Prostate gland (tissue), 2 donors: Measurements from ENCODE around the gene LHX1. TPM values are rescaled to one million over a fixed set of nuclear protein-coding genes. Genes with fewer than 3 reads are reported as not detected.

Source experiments
- DNase-seq: peaks from one replicate; pipeline ENCODE4 v3.0.0-alpha.2; 2019; ENCODE audit warnings: low spot score
- H3K27ac ChIP-seq, 2 donors: fragments of 200-600 bp; sonication (generic); 2 replicates each; pipeline ENCODE4 v1.5.1; 2017 to 2019
- H3K27me3 ChIP-seq: fragments of 200-600 bp; sonication (generic); replicated peaks from 2 replicates; pipeline ENCODE4 v1.5.1; 2019; ENCODE audit not compliant: insufficient read depth
- H3K36me3 ChIP-seq, 2 donors: fragments of 200-600 bp; sonication (generic); 1 replicate in 1 of 2; 2 replicates in 1 of 2; pipeline versions ENCODE4 v1.5.1 to v1.8.1; 2017 to 2019
- H3K4me1 ChIP-seq: fragments of 200-600 bp; sonication (generic); replicated peaks from 2 replicates; pipeline ENCODE4 v1.5.1; 2019
- H3K4me3 ChIP-seq, 2 donors: fragments of 200-600 bp; sonication (generic); 2 replicates each; pipeline ENCODE4 v1.5.1; 2017 to 2019
- H3K9me3 ChIP-seq: fragments of 200-600 bp; sonication (generic); 2 replicates; pipeline ENCODE4 v1.5.1; 2017
- CTCF ChIP-seq, 4 experiments: fragments of 200-600 bp in 2 of 4; fragments of 450-650 bp in 2 of 4; sonication (generic) in 2 of 4; IDR thresholded peaks; 1 replicate in 3 of 4; 2 replicates in 1 of 4; pipeline ENCODE4 v1.5.1; 2016 to 2019; ENCODE audit warnings: antibody characterized with exemption in 4 of 4, mild to moderate bottlenecking in 2 of 4, moderate library complexity in 2 of 4
- POLR2A ChIP-seq: fragments of 450-650 bp; IDR thresholded peaks from one replicate; pipeline ENCODE4 v1.6.1; 2016; ENCODE audit warnings: antibody characterized with exemption, mild to moderate bottlenecking
- POLR2AphosphoS5 ChIP-seq: sonication (generic); formaldehyde crosslinking; IDR thresholded peaks from one replicate; pipeline ENCODE4 v1.6.1; 2017; ENCODE audit warnings: antibody characterized with exemption
- WGBS: methylation state at CpG from one replicate; pipeline ENCODE4 v1.1.5; 2018; 5-methylcytosine and 5-hydroxymethylcytosine counted together
- intact Hi-C: fragments of 100-400 bp; cut with DNase I; formaldehyde crosslinking; loops from one replicate; pipeline ENCODE4 v1.14.2; 2022
- total RNA-seq, 2 donors: library from RNA; depleted of rRNA; stranded (reverse); fragments of >200 nt; gene quantifications; one replicate each; pipeline ENCODE4 v1.1.0, GENCODE V29; 2016

LHX1 gene
- total RNA-seq, 2 donors from 2014 or later: not detected

- intact Hi-C loops: no loop called here
- no peak overlapping the region for H3K27ac ChIP-seq
- no peak for DNase-seq
- H3K4me3 ChIP-seq: no peak overlapping the region
- no peaks in the 10 kb centered on the region for H3K36me3 ChIP-seq
- TF ChIP-seq POLR2A: no peak
- TF ChIP-seq CTCF (IDR thresholded peaks at IDR 0.05): no peak
- TF ChIP-seq POLR2AphosphoS5: no peak
- WGBS: 5% methylated on average over 48 of the region's 57 CpGs
- H3K27me3 ChIP-seq: peaks cover 76% of the 10 kb centered on the region
- no peaks in the 10 kb centered on the region for H3K4me1 ChIP-seq
- H3K9me3 ChIP-seq: no peaks in the 10 kb centered on the region
Measured at GRCh38 chr17:36942019-36942599, 4.8 kb downstream of the LHX1 start.

- TF ChIP-seq POLR2A: no peak
- TF ChIP-seq CTCF (IDR thresholded peaks at IDR 0.05): no peak
- no peak for TF ChIP-seq POLR2AphosphoS5
- no peak overlapping the region for H3K4me3 ChIP-seq
- H3K9me3 ChIP-seq: no peaks in the 10 kb centered on the region
- peaks cover 74% of the 10 kb centered on the region for H3K27me3 ChIP-seq
- WGBS: 8% methylated on average over 53 of the region's 59 CpGs
- H3K36me3 ChIP-seq: no peaks in the 10 kb centered on the region
- intact Hi-C loops: no loop called here
- DNase-seq: no peak
- H3K4me1 ChIP-seq: no peaks in the 10 kb centered on the region
- no peak overlapping the region for H3K27ac ChIP-seq
Measured at GRCh38 chr17:36942631-36943125, 5.4 kb downstream of the LHX1 start.

- TF ChIP-seq CTCF (IDR thresholded peaks at IDR 0.05) (no peak), POLR2A (no peak), POLR2AphosphoS5 (no peak)
- Histone ChIP-seq H3K27ac (no peak overlapping the region), H3K4me3 (no peak overlapping the region), H3K36me3 (no peaks in the 10 kb centered on the region), H3K4me1 (no peaks in the 10 kb centered on the region), H3K9me3 (no peaks in the 10 kb centered on the region), H3K27me3 (peaks cover 65% of the 10 kb centered on the region)
- intact Hi-C loops: no loop called here
- WGBS: 14% methylated on average over 44 of the region's 44 CpGs
- no peak for DNase-seq
Measured at GRCh38 chr17:36943250-36944191, 6.2 kb downstream of the LHX1 start.

GRCh38 chr17:36944553-36944952, 7.3 kb downstream of the LHX1 start:
- no peaks in the 10 kb centered on the region for H3K4me1 ChIP-seq
- intact Hi-C loops: no loop called here
- 11% methylated on average over 1 of the region's 1 CpG for WGBS
- peaks cover 55% of the 10 kb centered on the region for H3K27me3 ChIP-seq
- H3K27ac ChIP-seq: no peak overlapping the region
- TF ChIP-seq POLR2AphosphoS5 (no peak), POLR2A (no peak), CTCF (IDR thresholded peaks at IDR 0.05) (no peak)
- H3K4me3 ChIP-seq: no peak overlapping the region
- no peaks in the 10 kb centered on the region for H3K9me3 ChIP-seq
- H3K36me3 ChIP-seq: no peaks in the 10 kb centered on the region
- DNase-seq: no peak
